ENCODE results near the gene RREB1.

GRCh38 chr6:7242835-7243178, 135.0 kb downstream of the RREB1 start:
- TF ChIP-seq CTCF (IDR thresholded peaks at IDR 0.05) (no peak), POLR2A (IDR thresholded peaks at IDR 0.05) (no peak)

Data from lower leg skin (tissue), 3 donors.